Activated gamma-delta T cell treated with Interleukin-2 at 50 U/mL for 16 hours (primary cell): Measurements from ENCODE around the gene OMA1.
"Not testable (repeated sequence)": the region's sequence is repeated elsewhere in the genome, so short reads cannot be mapped to it uniquely, and the experiment has no call there.

Source experiments
- DNase-seq: peaks from one replicate; pipeline ENCODE4 v3.0.0-alpha.2; 2020

Gene OMA1

GRCh38 chr1:58573705-58574591, 27.4 kb upstream of the OMA1 start:
- no peak for DNase-seq

- DNase-seq: no peak
These were observed 26.6 kb upstream of the OMA1 start for GRCh38 chr1:58573138-58573537.

GRCh38 chr1:58572690-58573089, 26.2 kb upstream of the OMA1 start:
- DNase-seq: no peak

- no peak for DNase-seq
These were observed 25.1 kb upstream of the OMA1 start for GRCh38 chr1:58571616-58572015.

- no peak for DNase-seq
These were observed 24.3 kb upstream of the OMA1 start for GRCh38 chr1:58570817-58571216.

GRCh38 chr1:58570094-58570493, 23.6 kb upstream of the OMA1 start:
- no peak for DNase-seq

- no peak for DNase-seq
These were observed 22.4 kb upstream of the OMA1 start for GRCh38 chr1:58568911-58569310.

- DNase-seq: no peak
These were observed 21.8 kb upstream of the OMA1 start for GRCh38 chr1:58568271-58568860.

- no peak for DNase-seq
These were observed 19.8 kb upstream of the OMA1 start for GRCh38 chr1:58566339-58566738.

- DNase-seq: not testable (repeated sequence)
These were observed 17.2 kb upstream of the OMA1 start for GRCh38 chr1:58563715-58564114.

- no peak for DNase-seq
These were observed 15.1 kb upstream of the OMA1 start for GRCh38 chr1:58561633-58562032.

GRCh38 chr1:58555393-58555792, 8.9 kb upstream of the OMA1 start:
- DNase-seq: no peak

- DNase-seq: no peak
These were observed 4.9 kb upstream of the OMA1 start for GRCh38 chr1:58551186-58552140.

GRCh38 chr1:58549291-58549690, 2.8 kb upstream of the OMA1 start:
- DNase-seq: not testable (repeated sequence)

- DNase-seq: no peak
These were observed 1.8 kb upstream of the OMA1 start for GRCh38 chr1:58548371-58548770.

GRCh38 chr1:58545591-58546519, 671 bp downstream of the OMA1 start:
- peak; percentile 67 for DNase-seq

GRCh38 chr1:58543260-58543659, 3.3 kb downstream of the OMA1 start:
- no peak for DNase-seq

- no peak for DNase-seq
These were observed 7.0 kb downstream of the OMA1 start for GRCh38 chr1:58539553-58539952.

- no peak for DNase-seq
These were observed 7.7 kb downstream of the OMA1 start for GRCh38 chr1:58538821-58539220.

- DNase-seq: not testable (repeated sequence)
These were observed 14.7 kb downstream of the OMA1 start for GRCh38 chr1:58531842-58532241.

- DNase-seq: no peak
These were observed 17.2 kb downstream of the OMA1 start for GRCh38 chr1:58529284-58529683.

GRCh38 chr1:58528518-58528917, 18.0 kb downstream of the OMA1 start:
- no peak for DNase-seq
